ENCODE measurements around the gene NSL1. TPM values are rescaled to one million over a fixed set of nuclear protein-coding genes. Genes with fewer than 3 reads are reported as not detected.

Gene NSL1
- total RNA-seq, 1 donor from 2014 or later: 33.0 TPM

DNA sequence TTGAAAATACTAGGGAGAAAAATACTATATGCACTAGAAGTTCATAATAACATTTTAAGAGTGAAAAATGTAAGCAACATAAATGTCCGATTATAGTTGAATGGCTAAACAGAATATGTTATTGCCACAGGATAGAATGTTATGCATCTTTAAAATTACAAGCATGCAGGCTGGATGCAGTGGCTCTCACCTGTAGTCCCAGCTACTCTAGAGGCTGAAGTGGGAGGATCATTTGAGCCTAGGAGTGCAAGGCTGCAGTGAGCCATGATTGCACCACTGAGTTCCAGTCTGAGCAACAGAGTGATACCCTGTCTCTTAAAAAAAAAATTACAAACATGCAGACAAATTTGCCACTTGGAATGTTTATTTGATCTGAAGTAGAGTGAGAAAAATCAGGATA is 88.9 kb downstream of the NSL1 start:
- TF ChIP-seq, protein P1, sequence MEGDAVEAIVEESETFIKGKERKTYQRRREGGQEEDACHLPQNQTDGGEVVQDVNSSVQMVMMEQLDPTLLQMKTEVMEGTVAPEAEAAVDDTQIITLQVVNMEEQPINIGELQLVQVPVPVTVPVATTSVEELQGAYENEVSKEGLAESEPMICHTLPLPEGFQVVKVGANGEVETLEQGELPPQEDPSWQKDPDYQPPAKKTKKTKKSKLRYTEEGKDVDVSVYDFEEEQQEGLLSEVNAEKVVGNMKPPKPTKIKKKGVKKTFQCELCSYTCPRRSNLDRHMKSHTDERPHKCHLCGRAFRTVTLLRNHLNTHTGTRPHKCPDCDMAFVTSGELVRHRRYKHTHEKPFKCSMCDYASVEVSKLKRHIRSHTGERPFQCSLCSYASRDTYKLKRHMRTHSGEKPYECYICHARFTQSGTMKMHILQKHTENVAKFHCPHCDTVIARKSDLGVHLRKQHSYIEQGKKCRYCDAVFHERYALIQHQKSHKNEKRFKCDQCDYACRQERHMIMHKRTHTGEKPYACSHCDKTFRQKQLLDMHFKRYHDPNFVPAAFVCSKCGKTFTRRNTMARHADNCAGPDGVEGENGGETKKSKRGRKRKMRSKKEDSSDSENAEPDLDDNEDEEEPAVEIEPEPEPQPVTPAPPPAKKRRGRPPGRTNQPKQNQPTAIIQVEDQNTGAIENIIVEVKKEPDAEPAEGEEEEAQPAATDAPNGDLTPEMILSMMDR (IDR thresholded peaks at IDR 0.05; ENCODE audit: unreplicated experiment): no peak
- H3K27me3 Mint-ChIP-seq (ENCODE audit: unreplicated experiment): peaks cover 12% of the 10 kb centered on the region
- H3K9me3 Mint-ChIP-seq (ENCODE audit: unreplicated experiment): no peaks in the 10 kb centered on the region
- H3K4me3 Mint-ChIP-seq (ENCODE audit: unreplicated experiment): no peak overlapping the region
- peaks cover 7% of the 10 kb centered on the region for H3K4me1 Mint-ChIP-seq (ENCODE audit: unreplicated experiment)
- H3K27ac Mint-ChIP-seq (ENCODE audit: unreplicated experiment): no peak overlapping the region
- no peak for DNase-seq (ENCODE audit: low spot score)
- H3K36me3 Mint-ChIP-seq (ENCODE audit: low read depth, unreplicated experiment): peaks cover 5% of the 10 kb centered on the region

DNA sequence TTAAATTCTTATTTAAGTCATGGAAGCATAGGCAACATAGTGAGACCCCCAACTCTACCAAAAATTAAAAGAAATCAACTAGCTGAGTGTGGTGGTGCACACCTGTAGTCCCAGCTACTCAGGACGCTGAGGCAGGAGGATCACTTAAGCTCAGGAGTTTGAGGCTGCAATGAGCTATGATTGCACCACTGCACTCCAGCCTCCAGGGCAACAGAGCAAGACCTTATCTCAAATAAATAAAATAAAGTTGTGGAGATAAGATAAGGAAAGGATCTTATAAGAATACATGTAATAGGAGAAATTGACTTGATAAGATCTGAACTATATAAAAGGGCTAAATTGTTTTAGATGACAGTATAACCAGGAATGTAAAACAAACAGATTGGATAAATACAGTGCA is 89.7 kb downstream of the NSL1 start:
- H3K27me3 Mint-ChIP-seq (ENCODE audit: unreplicated experiment): peaks cover 14% of the 10 kb centered on the region
- peaks cover 5% of the 10 kb centered on the region for H3K36me3 Mint-ChIP-seq (ENCODE audit: low read depth, unreplicated experiment)
- H3K4me3 Mint-ChIP-seq (ENCODE audit: unreplicated experiment): no peak overlapping the region
- H3K4me1 Mint-ChIP-seq (ENCODE audit: unreplicated experiment): peaks cover 7% of the 10 kb centered on the region
- H3K9me3 Mint-ChIP-seq (ENCODE audit: unreplicated experiment): no peaks in the 10 kb centered on the region
- TF ChIP-seq, protein P1 (IDR thresholded peaks at IDR 0.05; ENCODE audit: unreplicated experiment): no peak
- no peak overlapping the region for H3K27ac Mint-ChIP-seq (ENCODE audit: unreplicated experiment)
- DNase-seq (ENCODE audit: low spot score): no peak

DNA sequence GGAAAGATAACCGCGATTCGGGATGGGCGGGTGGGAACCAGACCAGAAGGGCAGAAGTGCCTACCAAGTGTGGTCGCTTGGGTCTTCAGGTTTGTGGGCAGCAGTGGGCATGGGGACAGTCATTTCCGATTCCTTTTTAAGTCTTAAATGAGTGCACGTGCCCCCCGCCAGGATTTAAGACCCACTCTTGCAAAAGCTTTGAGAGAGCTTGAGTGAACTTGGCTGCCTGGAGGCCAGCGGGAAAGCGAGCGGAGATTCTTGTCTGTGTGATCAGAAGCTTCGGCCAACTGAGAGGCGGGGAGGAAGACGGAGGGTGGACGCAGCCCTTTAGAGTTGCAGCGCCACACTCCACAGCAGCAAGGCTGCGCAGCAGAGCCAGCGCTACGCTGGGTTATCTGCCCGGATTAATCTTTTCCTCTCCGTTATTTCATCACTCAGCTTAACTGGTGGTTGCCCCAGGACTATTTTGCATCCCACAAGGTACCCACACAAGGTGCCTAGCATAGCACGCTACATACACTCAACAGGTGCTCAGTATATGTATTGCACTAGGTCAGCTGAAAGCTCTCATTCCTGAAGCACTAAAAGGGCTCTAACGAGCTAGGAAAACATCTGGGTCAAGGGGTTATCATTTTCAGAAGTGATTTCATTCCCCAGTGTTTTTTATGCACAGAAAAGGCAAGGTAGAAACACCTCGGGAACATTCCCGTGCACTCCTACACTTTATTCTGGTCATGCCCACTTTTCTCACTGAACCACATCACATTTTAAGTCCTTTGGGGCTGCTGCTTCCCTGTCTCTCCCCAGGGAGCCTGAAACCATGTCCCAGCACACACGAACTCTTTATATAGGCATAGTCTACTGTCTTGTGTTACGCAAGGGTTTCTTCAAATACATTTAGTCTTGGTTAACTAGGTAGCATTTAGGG is 90.4 kb downstream of the NSL1 start:
- no peak overlapping the region for H3K27ac Mint-ChIP-seq (ENCODE audit: unreplicated experiment)
- TF ChIP-seq, protein P1 (IDR thresholded peaks at IDR 0.05; ENCODE audit: unreplicated experiment): no peak
- no peaks in the 10 kb centered on the region for H3K9me3 Mint-ChIP-seq (ENCODE audit: unreplicated experiment)
- H3K4me3 Mint-ChIP-seq (ENCODE audit: unreplicated experiment): no peak overlapping the region
- peak; percentile 47 for DNase-seq (ENCODE audit: low spot score)
- peaks cover 5% of the 10 kb centered on the region for H3K36me3 Mint-ChIP-seq (ENCODE audit: low read depth, unreplicated experiment)
- H3K27me3 Mint-ChIP-seq (ENCODE audit: unreplicated experiment): peaks cover 14% of the 10 kb centered on the region
- H3K4me1 Mint-ChIP-seq (ENCODE audit: unreplicated experiment): peaks cover 10% of the 10 kb centered on the region

DNA sequence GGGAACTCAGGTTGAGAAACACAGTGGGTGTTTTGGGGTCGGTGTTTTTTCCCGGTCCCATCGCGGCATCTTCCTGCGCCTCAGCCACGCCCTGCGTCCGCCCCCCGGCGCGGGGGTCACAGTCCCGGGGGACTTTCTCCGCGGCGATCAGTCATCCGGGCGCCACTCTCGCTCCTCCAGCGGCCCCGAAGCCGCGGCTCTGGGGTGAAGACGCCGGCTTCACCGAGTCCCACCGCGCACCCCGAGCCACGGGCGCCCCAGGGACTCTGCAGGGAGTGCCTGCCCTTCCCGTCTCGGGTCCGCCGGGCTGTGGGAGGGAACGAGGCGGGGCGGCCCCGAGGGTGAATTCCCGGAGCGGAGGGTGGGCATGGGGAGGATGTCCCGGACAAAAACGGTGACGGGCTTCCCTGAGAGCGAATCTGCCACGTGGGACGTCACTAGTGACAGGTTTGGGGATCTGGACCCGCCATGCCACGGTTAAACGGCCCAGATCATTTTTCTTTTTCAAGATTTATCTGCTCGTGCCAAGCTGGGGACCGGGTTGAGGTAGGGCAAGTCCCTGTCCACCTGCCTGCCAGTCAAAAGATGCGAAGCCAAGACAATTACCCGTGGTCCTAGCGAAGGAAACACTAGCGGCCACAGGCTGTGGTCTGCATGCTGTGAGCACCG is 91.2 kb downstream of the NSL1 start:
- H3K27me3 Mint-ChIP-seq (ENCODE audit: unreplicated experiment): peaks cover 17% of the 10 kb centered on the region
- H3K36me3 Mint-ChIP-seq (ENCODE audit: low read depth, unreplicated experiment): peaks cover 5% of the 10 kb centered on the region
- no peaks in the 10 kb centered on the region for H3K9me3 Mint-ChIP-seq (ENCODE audit: unreplicated experiment)
- peak overlapping the region; percentile 52 for H3K4me3 Mint-ChIP-seq (ENCODE audit: unreplicated experiment)
- H3K27ac Mint-ChIP-seq (ENCODE audit: unreplicated experiment): no peak overlapping the region
- H3K4me1 Mint-ChIP-seq (ENCODE audit: unreplicated experiment): peaks cover 10% of the 10 kb centered on the region
- TF ChIP-seq, protein P1 (IDR thresholded peaks at IDR 0.05; ENCODE audit: unreplicated experiment): no peak
- peak; percentile 22 for DNase-seq (ENCODE audit: low spot score)
